HG03045 (cell line): ENCODE results near the gene HTT.
A peak's percentile ranks its signal among the peaks of the same experiment; 100 is the strongest.

Experiments used
- ATAC-seq: cut with Tn5 transposase; IDR thresholded peaks from one replicate; pipeline ENCODE4 v1.9.1; 2021; ENCODE audit warnings: mild to moderate bottlenecking, moderate library complexity; ENCODE audit not compliant: unreplicated experiment

HTT gene

GRCh38 chr4:3285558-3286334, 211.3 kb downstream of the HTT start:
- ATAC-seq = no peak

- peak; percentile 82 for ATAC-seq
Measured at GRCh38 chr4:3286335-3287175, 212.1 kb downstream of the HTT start.

GRCh38 chr4:3287271-3287971, 212.9 kb downstream of the HTT start:
- ATAC-seq = no peak

- no peak for ATAC-seq
Measured at GRCh38 chr4:3287972-3288570, 213.6 kb downstream of the HTT start.

GRCh38 chr4:3288571-3289094, 214.2 kb downstream of the HTT start:
- ATAC-seq = no peak

GRCh38 chr4:3290476-3290875, 216.0 kb downstream of the HTT start:
- no peak for ATAC-seq

- ATAC-seq = no peak
Measured at GRCh38 chr4:3290889-3291321, 216.4 kb downstream of the HTT start.

- ATAC-seq = no peak
Measured at GRCh38 chr4:3291411-3291968, 217.0 kb downstream of the HTT start.

GRCh38 chr4:3291969-3292570, 217.6 kb downstream of the HTT start:
- peak; percentile 22 for ATAC-seq

- ATAC-seq = peak; percentile 75
Measured at GRCh38 chr4:3292571-3293400, 218.3 kb downstream of the HTT start, which contains the start of gene RGS12. Gene RGS12 (plus strand): TSS chr4:3293021. CDS start chr4:3316171, 23,150 bp downstream.
